Dermis microvascular lymphatic vessel endothelial cell (primary cell): ENCODE results near the gene CPLANE2. TPM values are rescaled to one million over a fixed set of nuclear protein-coding genes. Genes with fewer than 3 reads are reported as not detected.
A peak's percentile ranks its signal among the peaks of the same experiment; 100 is the strongest.
"Not testable (repeated sequence)": the region's sequence is repeated elsewhere in the genome, so short reads cannot be mapped to it uniquely, and the experiment has no call there.

ENCODE experiments used
- DNase-seq, 2 donors: peaks; one replicate each; pipeline versions ENCODE4 v3.0.0 to v3.0.0-alpha.2; 2010; ENCODE audit warnings: low read depth in 2 of 2
- total RNA-seq: library from RNA; depleted of rRNA; stranded (reverse); fragments of >200 nt; gene quantifications from 2 replicates; pipeline ENCODE4 v1.2.1, GENCODE V29; 2014

The CPLANE2 gene
- total RNA-seq, 1 donor from 2014 or later, result 6.7 TPM

- peak; percentile 62 to 93 for DNase-seq
Measured at GRCh38 chr1:16249596-16250241, 12.7 kb upstream of the CPLANE2 start.

GRCh38 chr1:16248603-16249516, 11.9 kb upstream of the CPLANE2 start:
- DNase-seq, result peak; percentile 47 to 99

GRCh38 chr1:16248007-16248436, 11.0 kb upstream of the CPLANE2 start:
- DNase-seq, result no peak

GRCh38 chr1:16247441-16247840, 10.5 kb upstream of the CPLANE2 start:
- no peak for DNase-seq

GRCh38 chr1:16246961-16247360, 10.0 kb upstream of the CPLANE2 start:
- no peak for DNase-seq

GRCh38 chr1:16246239-16246638, 9.3 kb upstream of the CPLANE2 start:
- not testable (repeated sequence) for DNase-seq

- DNase-seq, result no peak
Measured at GRCh38 chr1:16245476-16246196, 8.7 kb upstream of the CPLANE2 start.

GRCh38 chr1:16244650-16245285, 7.8 kb upstream of the CPLANE2 start:
- no peak for DNase-seq

- peak; percentile 58 to 84 for DNase-seq
Measured at GRCh38 chr1:16243936-16244649, 7.1 kb upstream of the CPLANE2 start.

- no peak for DNase-seq
Measured at GRCh38 chr1:16243215-16243610, 6.2 kb upstream of the CPLANE2 start.

GRCh38 chr1:16242556-16243214, 5.7 kb upstream of the CPLANE2 start:
- DNase-seq, result no peak

- no peak for DNase-seq
Measured at GRCh38 chr1:16241221-16241708, 4.3 kb upstream of the CPLANE2 start.

- no peak for DNase-seq
Measured at GRCh38 chr1:16239972-16240491, 3.0 kb upstream of the CPLANE2 start.

GRCh38 chr1:16237343-16237830, 404 bp upstream of the CPLANE2 start:
- DNase-seq, result peak; percentile 20 to 46

GRCh38 chr1:16235944-16236510, 956 bp downstream of the CPLANE2 start:
- DNase-seq, result peak; percentile 27 to 31

- no peak for DNase-seq
Measured at GRCh38 chr1:16235347-16235746, 1.6 kb downstream of the CPLANE2 start.

GRCh38 chr1:16233431-16233830, 3.6 kb downstream of the CPLANE2 start:
- no peak for DNase-seq

- no peak for DNase-seq
Measured at GRCh38 chr1:16232316-16232710, 4.7 kb downstream of the CPLANE2 start.
